ENCODE data around the gene AGBL2.
"Not testable (repeated sequence)": the region's sequence is repeated elsewhere in the genome, so short reads cannot be mapped to it uniquely, and the experiment has no call there.

The AGBL2 gene

GRCh38 chr11:47715082-47715669 is at the start of gene AGBL2:
TSS of gene AGBL2 (minus strand) at chr11:47715369. CDS start at chr11:47714650, 719 bp downstream.
- peak; percentile 40 for DNase-seq (ENCODE audit: low spot score)

- DNase-seq (ENCODE audit: low spot score): not testable (repeated sequence)
These were observed 44.1 kb upstream of the AGBL2 start for GRCh38 chr11:47759291-47759690.

- DNase-seq (ENCODE audit: low spot score): no peak
These were observed 41.0 kb upstream of the AGBL2 start for GRCh38 chr11:47756208-47756607.

GRCh38 chr11:47750725-47751124 is 35.6 kb upstream of the AGBL2 start:
- DNase-seq (ENCODE audit: low spot score): no peak

- not testable (repeated sequence) for DNase-seq (ENCODE audit: low spot score)
These were observed 27.3 kb upstream of the AGBL2 start for GRCh38 chr11:47742494-47742893.

- DNase-seq (ENCODE audit: low spot score): not testable (repeated sequence)
These were observed 22.6 kb upstream of the AGBL2 start for GRCh38 chr11:47737817-47738216.

GRCh38 chr11:47732271-47732670 is 17.1 kb upstream of the AGBL2 start:
- DNase-seq (ENCODE audit: low spot score): no peak

- DNase-seq (ENCODE audit: low spot score): no peak
These were observed 16.3 kb upstream of the AGBL2 start for GRCh38 chr11:47731475-47731874.

- DNase-seq (ENCODE audit: low spot score): no peak
These were observed 11.8 kb upstream of the AGBL2 start for GRCh38 chr11:47726878-47727514.

- DNase-seq (ENCODE audit: low spot score): no peak
These were observed 10.9 kb upstream of the AGBL2 start for GRCh38 chr11:47726118-47726442.

- no peak for DNase-seq (ENCODE audit: low spot score)
These were observed 10.4 kb upstream of the AGBL2 start for GRCh38 chr11:47725442-47726117.

- no peak for DNase-seq (ENCODE audit: low spot score)
These were observed 9.0 kb upstream of the AGBL2 start for GRCh38 chr11:47724041-47724729.

GRCh38 chr11:47723041-47723440 is 7.9 kb upstream of the AGBL2 start:
- no peak for DNase-seq (ENCODE audit: low spot score)

- DNase-seq (ENCODE audit: low spot score): no peak
These were observed 5.5 kb upstream of the AGBL2 start for GRCh38 chr11:47720651-47721050.

GRCh38 chr11:47716692-47717091 is 1.5 kb upstream of the AGBL2 start:
- no peak for DNase-seq (ENCODE audit: low spot score)

- no peak for DNase-seq (ENCODE audit: low spot score)
These were observed 551 bp downstream of the AGBL2 start for GRCh38 chr11:47714554-47715081.

GRCh38 chr11:47711816-47712215 is 3.4 kb downstream of the AGBL2 start:
- no peak for DNase-seq (ENCODE audit: low spot score)

- no peak for DNase-seq (ENCODE audit: low spot score)
These were observed 3.9 kb downstream of the AGBL2 start for GRCh38 chr11:47711225-47711624.

- not testable (repeated sequence) for DNase-seq (ENCODE audit: low spot score)
These were observed 7.8 kb downstream of the AGBL2 start for GRCh38 chr11:47707275-47707786.

- DNase-seq (ENCODE audit: low spot score): no peak
These were observed 9.4 kb downstream of the AGBL2 start for GRCh38 chr11:47705721-47706120.

- DNase-seq (ENCODE audit: low spot score): no peak
These were observed 23.2 kb downstream of the AGBL2 start for GRCh38 chr11:47691979-47692378.

GRCh38 chr11:47689480-47689879 is 25.7 kb downstream of the AGBL2 start:
- no peak for DNase-seq (ENCODE audit: low spot score)
